DND-41 (cell line): Measurements from ENCODE around the gene PRODH2.

Experiments
- ATAC-seq: fragments of 200-7000 bp; cut with Tn5 transposase; 3 replicates; pipeline ENCODE4 v1.9.1; 2021; ENCODE audit warnings: low read depth; ENCODE audit not compliant: insufficient read depth
- DNase-seq: peaks from one replicate; pipeline ENCODE4 v3.0.0-alpha.2; 2020
- H2AFZ ChIP-seq: 2 replicates; pipeline ENCODE4 v1.6.0; 2012; ENCODE audit warnings: low read depth, low read length
- H3K27ac ChIP-seq: 2 replicates; pipeline ENCODE4 v1.5.1; 2012; ENCODE audit warnings: low read length, inconsistent platforms
- H3K27me3 ChIP-seq: fragments of 200-600 bp; sonication (generic); 2 replicates; pipeline ENCODE4 v1.6.0; 2012; ENCODE audit warnings: low read length, mild to moderate bottlenecking, inconsistent platforms; ENCODE audit not compliant: insufficient read depth, poor library complexity
- H3K36me3 ChIP-seq: 2 replicates; pipeline ENCODE4 v1.5.1; 2012; ENCODE audit warnings: low read length, inconsistent platforms; ENCODE audit not compliant: insufficient read depth
- H3K4me1 ChIP-seq: 2 replicates; pipeline ENCODE4 v1.5.1; 2012; ENCODE audit warnings: mild to moderate bottlenecking, low read length; ENCODE audit not compliant: insufficient read depth
- H3K4me2 ChIP-seq: 2 replicates; pipeline ENCODE4 v1.6.0; 2012; ENCODE audit warnings: mild to moderate bottlenecking, moderate library complexity, low read length, inconsistent platforms; ENCODE audit not compliant: insufficient read depth
- H3K4me3 ChIP-seq, 2 experiments: fragments of 200-600 bp in 1 of 2; shearing (Covaris generic) in 1 of 2; 2 replicates each; pipeline ENCODE4 v1.5.1; 2012 to 2016; ENCODE audit warnings: inconsistent platforms in 2 of 2, low read length in 2 of 2, mild to moderate bottlenecking in 2 of 2, low read depth in 1 of 2, moderate library complexity in 1 of 2
- H3K79me2 ChIP-seq: 2 replicates; pipeline ENCODE4 v1.6.0; 2012; ENCODE audit warnings: low read length, inconsistent platforms; ENCODE audit not compliant: insufficient read depth
- H3K9ac ChIP-seq: 2 replicates; pipeline ENCODE4 v1.6.0; 2012; ENCODE audit warnings: low read depth, mild to moderate bottlenecking, inconsistent platforms, low read length, moderate library complexity
- H3K9me3 ChIP-seq: 2 replicates; pipeline ENCODE4 v1.5.1; 2012; ENCODE audit warnings: low read length, moderate library complexity, mild to moderate bottlenecking, inconsistent platforms; ENCODE audit not compliant: insufficient read depth, severe bottlenecking
- H4K20me1 ChIP-seq: 2 replicates; pipeline ENCODE4 v1.6.0; 2012; ENCODE audit warnings: low read length; ENCODE audit not compliant: insufficient read depth
- EZH2 ChIP-seq: IDR thresholded peaks from 3 replicates; pipeline ENCODE4 v1.6.1; 2012; ENCODE audit warnings: borderline replicate concordance, low read depth, mild to moderate bottlenecking, moderate library complexity, low read length, inconsistent platforms; ENCODE audit not compliant: severe bottlenecking
- TF ChIP-seq, protein P1 (sequence below): IDR thresholded peaks from 2 replicates; pipeline ENCODE4 v1.5.1; 2012; ENCODE audit warnings: borderline replicate concordance, low read length, moderate library complexity, mild to moderate bottlenecking; ENCODE audit not compliant: poor library complexity, severe bottlenecking; ENCODE audit errors: extremely low read depth

Gene PRODH2

GRCh38 chr19:35822579-35822978, 9.9 kb upstream of the PRODH2 start:
- no peak overlapping the region for H3K9ac ChIP-seq
- no peak overlapping the region for H3K4me2 ChIP-seq
- H3K4me3 ChIP-seq: no peak overlapping the region
- H3K79me2 ChIP-seq: no peaks in the 10 kb centered on the region
- H4K20me1 ChIP-seq: no peaks in the 10 kb centered on the region
- H3K36me3 ChIP-seq: no peaks in the 10 kb centered on the region
- ATAC-seq (peak; percentile 37; the same call in 2 of the 3 replicates), DNase-seq (peak; percentile 10)
- TF ChIP-seq, protein P1, sequence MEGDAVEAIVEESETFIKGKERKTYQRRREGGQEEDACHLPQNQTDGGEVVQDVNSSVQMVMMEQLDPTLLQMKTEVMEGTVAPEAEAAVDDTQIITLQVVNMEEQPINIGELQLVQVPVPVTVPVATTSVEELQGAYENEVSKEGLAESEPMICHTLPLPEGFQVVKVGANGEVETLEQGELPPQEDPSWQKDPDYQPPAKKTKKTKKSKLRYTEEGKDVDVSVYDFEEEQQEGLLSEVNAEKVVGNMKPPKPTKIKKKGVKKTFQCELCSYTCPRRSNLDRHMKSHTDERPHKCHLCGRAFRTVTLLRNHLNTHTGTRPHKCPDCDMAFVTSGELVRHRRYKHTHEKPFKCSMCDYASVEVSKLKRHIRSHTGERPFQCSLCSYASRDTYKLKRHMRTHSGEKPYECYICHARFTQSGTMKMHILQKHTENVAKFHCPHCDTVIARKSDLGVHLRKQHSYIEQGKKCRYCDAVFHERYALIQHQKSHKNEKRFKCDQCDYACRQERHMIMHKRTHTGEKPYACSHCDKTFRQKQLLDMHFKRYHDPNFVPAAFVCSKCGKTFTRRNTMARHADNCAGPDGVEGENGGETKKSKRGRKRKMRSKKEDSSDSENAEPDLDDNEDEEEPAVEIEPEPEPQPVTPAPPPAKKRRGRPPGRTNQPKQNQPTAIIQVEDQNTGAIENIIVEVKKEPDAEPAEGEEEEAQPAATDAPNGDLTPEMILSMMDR: no peak
- TF ChIP-seq EZH2: no peak
- H2AFZ ChIP-seq: peak overlapping the region; percentile 4; the same call in 1 of the 2 replicates
- H3K27ac ChIP-seq: no peak overlapping the region
- H3K27me3 ChIP-seq: peaks cover 5% of the 10 kb centered on the region
- H3K4me1 ChIP-seq: no peaks in the 10 kb centered on the region
- H3K9me3 ChIP-seq: no peaks in the 10 kb centered on the region

DNA sequence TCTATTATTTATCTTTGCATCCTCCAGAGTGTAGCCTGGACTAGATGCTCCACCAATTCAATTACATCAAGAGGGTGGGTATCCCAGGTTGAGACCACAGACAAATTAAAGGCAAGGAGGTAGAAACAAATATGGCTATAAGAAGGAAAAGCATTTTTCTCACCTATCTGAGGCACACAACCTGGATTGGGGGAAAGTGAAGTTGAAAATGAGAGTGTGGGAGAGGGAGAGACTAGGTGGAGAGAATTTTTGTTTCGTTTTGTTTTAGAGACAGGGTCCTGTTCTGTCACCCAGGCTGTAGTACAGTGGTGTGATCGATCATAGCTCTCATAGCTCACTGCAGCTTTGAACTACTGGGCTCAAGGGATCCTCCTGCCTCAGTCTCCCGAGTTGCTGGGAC, 5.8 kb upstream of the PRODH2 start:
- no peak for ATAC-seq
- no peak for DNase-seq
- H3K9ac ChIP-seq: no peak overlapping the region
- H3K9me3 ChIP-seq: no peaks in the 10 kb centered on the region
- H3K79me2 ChIP-seq: no peaks in the 10 kb centered on the region
- H3K4me2 ChIP-seq: no peak overlapping the region
- H3K27me3 ChIP-seq: peaks cover 5% of the 10 kb centered on the region
- H3K36me3 ChIP-seq: no peaks in the 10 kb centered on the region
- H2AFZ ChIP-seq: no peak overlapping the region
- no peak overlapping the region for H3K4me3 ChIP-seq
- no peak overlapping the region for H3K27ac ChIP-seq
- no peaks in the 10 kb centered on the region for H3K4me1 ChIP-seq
- H4K20me1 ChIP-seq: no peaks in the 10 kb centered on the region
- TF ChIP-seq EZH2: no peak
- TF ChIP-seq, protein P1: no peak

DNA sequence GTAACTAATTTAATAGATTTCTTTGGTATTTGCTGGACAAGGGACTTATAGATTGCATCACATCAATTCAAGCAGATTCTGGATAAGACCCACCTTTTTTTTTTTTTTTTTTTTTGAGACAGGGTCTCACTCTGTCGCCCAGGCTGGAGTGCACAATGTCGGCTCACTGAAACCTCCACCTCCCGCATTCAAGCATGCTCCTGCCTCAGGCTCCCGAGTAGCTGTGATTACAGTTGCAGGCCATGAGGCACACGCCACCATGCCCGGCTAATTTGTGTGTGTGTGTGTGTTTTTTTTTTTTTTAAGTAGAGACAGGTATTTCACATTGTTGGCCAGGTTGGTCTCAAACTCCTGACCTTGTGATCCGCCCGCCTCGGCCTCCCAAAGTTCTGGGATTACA, 4.2 kb upstream of the PRODH2 start:
- no peaks in the 10 kb centered on the region for H4K20me1 ChIP-seq
- DNase-seq (no peak), ATAC-seq (no peak)
- H3K4me1 ChIP-seq: no peaks in the 10 kb centered on the region
- no peak overlapping the region for H3K9ac ChIP-seq
- H2AFZ ChIP-seq: no peak overlapping the region
- H3K4me3 ChIP-seq: no peak overlapping the region
- no peaks in the 10 kb centered on the region for H3K36me3 ChIP-seq
- peaks cover 5% of the 10 kb centered on the region for H3K27me3 ChIP-seq
- H3K27ac ChIP-seq: no peak overlapping the region
- H3K9me3 ChIP-seq: no peaks in the 10 kb centered on the region
- TF ChIP-seq EZH2: no peak
- TF ChIP-seq, protein P1: no peak
- no peak overlapping the region for H3K4me2 ChIP-seq
- H3K79me2 ChIP-seq: no peaks in the 10 kb centered on the region

- Histone ChIP-seq H4K20me1 (no peaks in the 10 kb centered on the region), H3K36me3 (no peaks in the 10 kb centered on the region), H2AFZ (no peak overlapping the region), H3K4me1 (no peaks in the 10 kb centered on the region), H3K9me3 (no peaks in the 10 kb centered on the region), H3K27ac (no peak overlapping the region), H3K79me2 (no peaks in the 10 kb centered on the region), H3K27me3 (peaks cover 5% of the 10 kb centered on the region), H3K4me2 (no peak overlapping the region), H3K4me3 (no peak overlapping the region), H3K9ac (no peak overlapping the region)
- ATAC-seq (no peak), DNase-seq (no peak)
- TF ChIP-seq, protein P1: no peak
- no peak for TF ChIP-seq EZH2
These were observed 3.6 kb upstream of the PRODH2 start for GRCh38 chr19:35816262-35816661.
